HG02571 (cell line): ENCODE measurements around the gene TTF1.
"Not testable (repeated sequence)": the region's sequence is repeated elsewhere in the genome, so short reads cannot be mapped to it uniquely, and the experiment has no call there.

Experiments
- ATAC-seq: cut with Tn5 transposase; IDR thresholded peaks from one replicate; pipeline ENCODE4 v1.9.1; 2021; ENCODE audit warnings: mild to moderate bottlenecking, moderate library complexity; ENCODE audit not compliant: unreplicated experiment

Gene TTF1

DNA sequence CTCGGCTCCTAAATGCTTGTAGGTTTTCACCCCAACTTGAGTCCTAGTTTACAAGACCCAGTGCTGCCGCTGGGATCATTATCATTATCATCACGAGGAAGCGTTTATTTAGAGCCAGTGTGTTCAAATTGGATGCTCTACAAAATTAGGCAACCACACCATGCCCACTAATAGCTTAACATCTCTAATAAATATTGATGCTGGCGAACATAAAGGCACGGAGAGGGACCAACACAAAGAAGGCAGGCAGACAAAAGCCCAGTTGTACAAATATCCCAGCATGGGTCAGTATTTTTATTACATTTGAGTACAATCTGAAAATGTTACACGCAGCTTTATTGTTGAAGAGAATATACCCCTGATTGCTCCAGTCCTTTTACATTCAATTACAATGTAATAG lies 8.1 kb upstream of the TTF1 start:
- ATAC-seq: no peak

DNA sequence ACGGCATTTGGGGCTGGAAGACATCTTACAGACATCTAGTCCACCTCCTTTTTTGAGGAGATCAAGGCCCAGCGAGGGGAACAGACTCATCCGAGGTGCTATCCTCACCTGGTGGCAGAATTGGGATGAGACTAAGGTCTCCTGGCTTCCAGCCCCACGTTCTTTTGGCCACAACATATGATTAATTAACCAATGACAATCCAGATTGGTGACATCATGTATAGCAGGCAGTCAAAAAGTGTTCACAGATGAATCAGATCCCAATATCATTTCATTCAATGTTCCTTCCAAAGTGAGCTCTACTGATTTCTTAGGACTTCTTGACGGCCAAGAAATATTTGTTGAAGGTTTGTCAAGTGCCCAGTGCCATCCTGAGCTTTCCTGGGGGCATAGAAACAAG lies 7.3 kb upstream of the TTF1 start:
- ATAC-seq: no peak

DNA sequence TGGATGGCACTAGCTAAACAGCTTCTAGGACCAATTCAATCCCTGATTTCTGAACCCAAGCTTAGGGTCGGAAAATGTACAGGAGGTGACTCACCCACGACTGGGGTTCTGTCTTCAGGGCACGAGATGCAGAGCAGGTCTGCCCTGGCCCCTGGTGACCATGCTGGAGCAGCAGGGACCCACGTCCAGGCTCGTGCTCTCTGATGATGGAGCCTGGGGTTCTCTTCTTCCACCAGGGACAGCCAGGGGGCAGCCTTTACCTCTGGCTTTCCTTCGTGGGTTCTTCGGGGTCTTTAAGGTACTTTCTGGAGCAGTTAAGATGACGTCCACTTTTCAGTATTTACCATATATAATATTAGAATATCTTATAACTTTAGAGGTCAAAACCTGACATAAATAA lies 5.4 kb upstream of the TTF1 start:
- ATAC-seq: no peak

DNA sequence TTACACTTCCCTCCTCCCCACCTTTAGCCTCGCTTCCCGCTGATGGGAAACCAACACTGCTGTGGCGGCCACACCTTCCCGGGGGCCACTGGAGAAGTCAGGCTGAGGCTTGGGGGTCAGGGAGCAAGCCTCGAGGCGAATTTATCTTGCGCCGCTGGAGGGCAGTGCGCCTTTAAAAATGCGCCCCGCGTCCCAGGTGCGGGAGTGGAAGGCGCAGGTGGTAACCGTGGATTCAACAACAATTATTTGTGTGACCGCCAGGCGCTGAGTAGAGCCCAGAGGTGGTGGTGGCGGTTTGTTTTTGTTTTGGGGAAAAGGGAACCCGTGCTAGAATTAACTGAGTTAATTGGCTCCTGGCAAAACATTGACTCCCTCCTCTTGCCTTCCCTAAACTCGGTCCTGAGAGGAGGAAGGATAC lies 4.5 kb upstream of the TTF1 start:
- ATAC-seq: no peak

DNA sequence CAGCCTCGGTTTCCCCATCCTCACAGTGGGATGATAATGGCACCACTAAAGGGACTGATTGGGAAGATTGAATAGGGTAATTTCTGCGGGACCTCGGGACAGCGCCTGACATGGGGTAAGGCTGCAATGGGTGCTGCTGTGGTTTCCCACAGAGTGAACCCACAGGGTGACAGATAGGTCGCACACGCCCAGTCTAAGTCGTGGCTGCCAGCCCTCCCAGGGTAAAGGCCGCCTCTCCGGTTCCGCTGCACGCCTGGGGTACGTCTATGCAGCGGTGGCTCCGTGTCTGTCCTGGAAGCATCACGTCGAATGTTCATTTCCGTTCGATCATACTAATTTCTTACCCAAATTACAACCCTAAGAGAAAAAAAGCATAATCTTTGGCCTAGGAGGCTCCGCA lies 4.0 kb upstream of the TTF1 start:
- no peak for ATAC-seq

DNA sequence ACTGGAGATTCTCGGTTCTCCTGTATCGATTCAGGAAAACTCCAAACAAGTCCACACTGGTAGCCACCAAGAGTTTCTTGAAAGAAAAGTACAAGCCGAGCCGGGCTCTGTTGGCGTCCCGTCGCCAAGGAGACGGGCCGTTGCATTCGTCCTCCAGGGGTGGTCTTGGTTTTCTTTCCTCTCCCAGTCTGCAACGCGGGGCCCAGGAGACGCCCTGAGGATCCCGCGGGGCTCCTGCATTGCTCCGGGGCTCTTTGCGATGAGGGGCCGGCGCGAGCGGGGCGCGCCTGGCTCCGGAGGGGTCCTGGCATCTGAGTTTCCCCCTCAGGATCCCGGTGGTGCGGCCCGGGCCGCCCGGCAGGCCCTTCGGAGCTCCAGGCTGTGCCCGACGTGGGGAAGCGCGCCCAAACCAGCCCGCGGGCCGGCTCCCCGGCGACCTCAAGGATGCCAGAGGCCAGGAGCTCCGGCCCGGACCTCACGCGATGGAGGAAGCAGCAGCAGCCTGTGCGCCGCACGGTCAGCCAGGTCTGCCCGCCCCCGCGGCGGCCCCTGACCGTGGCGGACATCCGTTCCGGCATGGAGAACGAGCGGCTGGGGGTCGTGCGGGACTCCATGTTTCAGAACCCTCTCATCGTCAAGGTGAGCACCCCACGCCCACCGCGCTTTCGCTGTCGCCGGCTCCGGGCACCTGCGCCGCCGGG lies 3.3 kb upstream of the TTF1 start, which contains the start of gene CFAP77:
Gene CFAP77, plus strand, starts transcription at position 384 of the 701 bp plus-strand sequence. Its CDS starts 61 bp downstream, at position 445.
- ATAC-seq: no peak

DNA sequence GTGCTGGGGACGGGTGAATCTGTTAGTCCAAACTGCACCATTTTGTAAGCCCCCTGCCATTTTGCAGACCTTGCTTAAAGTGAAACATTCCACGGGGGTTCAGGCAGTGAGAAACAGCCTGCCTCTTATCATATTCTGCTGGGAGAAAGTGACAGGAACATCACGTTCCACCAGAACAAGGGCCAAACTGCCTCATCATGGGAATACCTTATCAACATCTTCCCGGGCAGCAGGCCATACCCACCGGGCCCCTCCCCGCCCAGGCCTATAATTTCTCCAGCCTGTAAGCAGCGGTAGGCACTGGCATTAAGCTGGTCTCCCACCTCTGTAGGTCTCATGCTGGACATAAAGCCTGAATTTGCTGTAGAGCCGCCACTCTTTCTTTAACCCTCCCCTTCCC lies 1.9 kb upstream of the TTF1 start:
- ATAC-seq: no peak

DNA sequence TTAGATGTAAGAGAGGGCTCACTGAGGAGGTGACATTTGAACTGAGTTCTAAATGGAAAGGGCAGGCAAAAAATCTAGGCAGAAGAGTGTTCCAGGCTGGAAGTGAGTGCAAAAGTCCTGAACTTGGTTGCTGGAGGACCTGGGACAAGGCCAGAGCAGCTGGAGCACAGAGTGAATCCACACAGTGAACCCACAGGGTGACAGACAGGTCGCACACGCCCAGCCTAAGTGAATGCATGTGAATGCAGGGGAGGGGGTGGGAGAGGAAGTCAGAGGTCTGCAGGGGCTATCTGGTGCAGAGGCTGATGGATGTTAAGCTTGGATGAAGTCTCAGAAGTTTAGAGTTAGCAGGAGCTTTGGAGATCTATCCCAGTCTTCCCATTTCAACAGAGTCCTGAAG lies 556 bp upstream of the TTF1 start:
- no peak for ATAC-seq

DNA sequence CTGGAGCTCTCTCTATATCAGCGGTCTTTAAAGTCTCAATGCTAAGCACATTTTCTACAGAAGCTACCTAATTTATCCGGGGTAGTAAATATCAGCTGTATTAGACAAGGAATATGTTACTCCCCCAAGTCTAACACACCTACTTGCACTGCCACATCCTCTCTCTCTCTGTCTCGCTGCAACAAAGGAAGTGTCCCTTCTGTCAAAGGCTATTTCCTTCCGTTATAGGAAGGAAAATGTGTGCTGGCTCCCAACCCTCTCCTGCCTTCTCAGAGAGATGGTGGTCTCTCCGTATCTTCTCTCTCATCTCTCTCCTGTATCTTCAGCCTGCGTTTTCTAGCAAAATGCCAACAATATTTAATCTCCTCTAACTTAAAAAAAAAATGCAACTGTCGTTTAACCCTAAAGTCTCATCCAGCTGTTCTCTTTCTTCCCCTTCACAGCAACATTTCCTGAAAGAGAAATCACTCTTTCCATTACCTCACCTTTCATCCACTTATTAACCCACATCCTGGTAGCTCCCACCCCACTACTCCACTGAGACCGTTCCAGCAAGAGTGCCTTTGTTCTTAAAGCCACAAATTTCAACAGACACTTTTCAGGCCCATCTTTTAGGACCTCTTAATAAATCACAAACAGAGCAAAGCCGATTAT lies 2.3 kb downstream of the TTF1 start:
- no peak for ATAC-seq

DNA sequence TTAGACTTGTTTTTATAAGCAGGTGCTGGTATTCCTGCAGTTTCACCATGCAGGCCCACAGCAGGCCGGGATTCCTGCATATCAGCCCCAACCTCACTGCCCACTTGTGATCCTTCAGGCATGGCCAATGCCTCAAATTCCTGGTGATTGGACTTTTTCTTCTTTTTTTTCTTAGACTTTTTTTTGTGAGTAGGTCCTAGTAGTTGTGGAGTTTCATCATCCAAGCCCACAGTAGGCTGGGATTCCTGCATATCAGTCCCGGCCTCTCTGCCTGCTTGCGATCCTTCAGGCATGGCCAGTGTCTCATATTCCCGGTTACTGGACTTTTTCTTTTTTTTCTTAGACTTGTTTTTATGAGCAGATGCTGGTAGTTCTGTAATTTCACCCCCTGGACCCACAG lies 4.8 kb downstream of the TTF1 start:
- no peak for ATAC-seq

DNA sequence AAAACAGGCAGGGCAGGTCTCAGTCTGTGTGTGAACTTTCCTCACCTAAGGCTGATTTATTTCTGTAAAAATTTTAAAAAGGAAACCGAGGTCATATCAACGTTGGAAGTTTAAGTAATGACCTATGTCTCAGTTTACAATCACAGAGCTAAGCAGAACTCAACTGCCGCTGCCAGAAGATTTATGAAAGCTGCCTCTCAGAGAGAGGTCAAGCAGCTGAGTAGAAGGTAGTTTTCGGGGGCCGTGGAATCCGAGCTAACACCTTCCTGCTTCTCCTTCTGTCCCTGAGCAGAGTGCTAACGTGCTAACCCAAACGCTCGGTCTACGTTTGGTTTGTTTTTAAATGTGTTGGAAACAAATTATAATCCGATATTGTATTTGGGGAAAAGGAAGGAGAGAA lies 11.1 kb downstream of the TTF1 start:
- ATAC-seq: no peak

DNA sequence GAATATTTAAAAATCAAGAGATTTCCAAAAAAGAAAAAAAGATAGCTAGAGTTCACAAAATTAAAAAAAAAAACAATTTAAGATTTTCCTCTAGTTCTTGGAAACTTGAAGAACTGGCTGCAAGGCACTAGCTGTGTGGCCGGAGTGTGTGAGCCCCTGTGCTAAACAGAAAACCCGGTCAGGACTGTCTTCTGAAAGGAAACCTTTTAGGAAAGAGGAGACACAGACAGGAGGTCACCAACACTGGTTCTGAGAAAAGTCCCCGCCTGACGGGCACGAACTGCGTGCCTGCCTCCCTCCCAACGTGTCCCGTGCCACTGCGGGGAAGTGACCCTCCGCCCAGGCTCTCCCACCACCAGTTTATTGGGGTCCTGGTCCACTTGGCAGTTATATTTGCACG lies 15.2 kb downstream of the TTF1 start:
- no peak for ATAC-seq

DNA sequence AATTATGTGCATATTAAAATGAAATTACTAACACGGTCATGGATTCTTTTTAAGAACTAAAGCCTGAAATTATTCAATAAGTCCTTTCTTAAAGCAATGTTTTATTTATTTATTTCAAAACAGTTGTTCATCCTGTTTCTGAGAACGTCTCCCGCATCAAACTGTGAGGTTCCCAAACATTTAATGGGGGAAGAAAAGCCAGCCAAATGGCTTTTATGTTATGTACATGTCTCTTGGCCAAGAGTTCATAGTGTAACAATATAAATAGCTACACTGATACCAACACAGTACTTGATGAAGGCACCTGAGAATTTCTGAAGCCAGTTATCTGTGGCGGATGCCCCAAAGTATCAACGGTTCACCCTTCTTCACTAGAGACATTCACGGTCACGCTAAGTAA lies 15.7 kb downstream of the TTF1 start:
- no peak for ATAC-seq

DNA sequence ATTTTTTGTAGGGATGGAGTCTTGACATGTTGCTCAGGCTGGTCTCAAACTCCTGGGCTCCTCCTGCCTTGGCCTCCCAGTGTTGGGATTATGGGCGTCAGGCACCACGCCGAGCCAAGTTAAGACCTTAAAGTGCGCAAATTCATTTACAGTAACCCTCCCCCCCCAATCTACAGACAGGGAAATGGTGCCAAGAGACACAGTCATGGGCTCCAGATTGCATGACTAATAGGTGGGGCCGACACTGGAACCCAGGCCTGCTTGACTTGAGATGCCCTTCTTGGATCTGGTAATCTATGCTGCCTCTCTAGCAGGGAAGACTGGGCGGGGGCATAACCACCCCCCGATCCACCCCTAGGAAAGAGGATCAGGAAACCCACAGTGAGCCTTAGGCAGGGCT lies 19.5 kb downstream of the TTF1 start:
- ATAC-seq: no peak

DNA sequence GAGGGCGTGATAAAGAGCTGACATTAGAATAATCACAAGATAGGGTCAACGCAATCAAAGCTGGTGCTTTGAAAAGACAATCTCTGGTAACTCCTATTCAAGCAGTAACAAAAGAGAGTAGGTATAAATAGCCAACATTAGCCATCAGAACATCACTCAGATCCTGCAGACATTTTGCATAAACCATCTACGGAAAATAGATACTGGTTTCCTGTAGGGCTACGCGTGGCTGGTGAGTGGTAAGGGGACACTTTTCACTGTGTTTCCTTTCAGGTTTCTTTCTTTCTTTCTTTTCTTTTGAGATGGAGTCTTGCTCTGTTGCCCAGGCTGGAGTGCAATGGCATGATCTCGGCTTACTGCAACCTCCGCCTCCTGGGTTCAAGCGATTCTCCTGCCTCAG lies 22.3 kb downstream of the TTF1 start:
- no peak for ATAC-seq

DNA sequence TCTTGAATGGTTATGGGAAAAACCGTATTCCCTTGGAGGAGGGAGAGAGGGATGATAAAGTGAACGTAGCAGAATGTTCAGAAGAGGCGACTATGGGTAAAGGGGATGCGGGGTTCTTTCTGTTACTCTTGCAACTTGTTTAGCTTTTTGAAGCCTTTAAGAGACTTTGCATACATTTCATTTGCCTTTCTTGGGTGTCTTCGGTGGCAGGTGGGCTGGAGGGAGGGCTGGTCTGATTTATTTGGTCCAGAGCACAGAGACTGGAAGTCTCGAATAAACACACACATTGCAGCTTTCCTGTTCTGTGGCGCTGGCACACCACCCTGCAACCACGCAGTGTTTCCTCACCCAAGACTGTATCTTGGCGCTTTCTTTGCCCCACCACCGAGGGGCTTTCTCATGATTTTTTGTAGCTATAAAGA lies 23.2 kb downstream of the TTF1 start:
- no peak for ATAC-seq

DNA sequence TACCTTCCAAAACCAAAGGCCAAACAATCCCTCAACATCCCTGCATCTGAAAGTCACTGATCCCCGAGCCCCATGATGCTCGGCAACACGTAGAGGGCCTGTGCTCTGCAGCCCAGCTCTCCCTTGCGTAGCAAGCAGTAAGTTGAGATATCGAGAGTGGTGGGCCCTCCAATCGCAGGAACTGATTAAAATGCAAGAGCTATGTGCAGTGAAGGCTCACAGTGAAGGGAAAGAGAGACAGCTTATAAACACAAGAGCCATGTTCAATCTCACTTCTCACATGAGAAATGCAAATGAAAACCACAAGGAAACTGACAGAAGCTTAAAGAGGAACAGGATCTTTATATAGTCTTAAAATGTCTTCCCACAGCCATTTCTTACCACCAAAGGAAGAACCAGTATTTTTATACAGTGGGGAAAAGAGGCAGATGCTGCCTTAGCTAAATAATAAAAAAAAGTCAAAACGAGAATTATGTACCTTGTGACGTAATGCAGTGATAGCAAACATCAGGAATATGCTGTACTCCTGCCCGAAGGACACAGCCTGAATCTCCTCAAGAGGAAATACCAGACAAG lies 24.6 kb downstream of the TTF1 start:
- peak; percentile 63 for ATAC-seq

DNA sequence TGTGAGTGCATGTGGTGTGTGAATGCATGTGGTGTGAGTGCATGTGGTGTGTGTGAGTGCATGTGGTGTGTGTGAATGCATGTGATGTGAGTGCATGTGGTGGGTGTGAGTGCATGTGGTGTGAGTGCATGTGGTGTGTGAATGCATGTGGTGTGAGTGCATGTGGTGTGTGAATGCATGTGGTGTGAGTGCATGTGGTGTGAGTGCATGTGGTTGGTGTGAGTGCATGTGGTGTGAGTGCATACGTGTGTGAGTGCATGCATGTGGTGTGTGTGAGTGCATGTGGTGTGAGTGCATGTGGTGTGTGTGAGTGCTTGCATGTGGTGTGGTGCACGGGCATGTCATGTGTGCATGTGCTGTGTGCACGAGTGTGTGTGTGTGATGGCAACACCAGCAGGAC lies 28.2 kb downstream of the TTF1 start:
- ATAC-seq: not testable (repeated sequence)

DNA sequence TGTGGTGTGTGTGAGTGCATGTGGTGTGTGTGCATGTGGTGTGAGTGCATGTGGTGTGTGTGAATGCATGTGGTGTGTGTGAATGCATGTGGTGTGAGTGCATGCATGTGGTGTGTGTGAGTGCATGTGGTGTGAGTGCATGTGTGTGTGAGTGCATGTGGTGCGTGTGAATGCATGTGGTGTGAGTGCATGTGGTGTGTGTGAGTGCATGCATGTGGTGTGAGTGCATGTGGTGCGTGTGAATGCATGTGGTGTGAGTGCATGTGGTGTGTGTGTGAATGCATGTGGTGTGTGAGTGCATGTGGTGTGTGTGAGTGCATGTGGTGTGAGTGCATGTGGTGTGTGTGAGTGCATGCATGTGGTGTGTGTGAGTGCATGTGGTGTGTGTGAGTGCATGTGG lies 28.9 kb downstream of the TTF1 start:
- ATAC-seq: not testable (repeated sequence)

DNA sequence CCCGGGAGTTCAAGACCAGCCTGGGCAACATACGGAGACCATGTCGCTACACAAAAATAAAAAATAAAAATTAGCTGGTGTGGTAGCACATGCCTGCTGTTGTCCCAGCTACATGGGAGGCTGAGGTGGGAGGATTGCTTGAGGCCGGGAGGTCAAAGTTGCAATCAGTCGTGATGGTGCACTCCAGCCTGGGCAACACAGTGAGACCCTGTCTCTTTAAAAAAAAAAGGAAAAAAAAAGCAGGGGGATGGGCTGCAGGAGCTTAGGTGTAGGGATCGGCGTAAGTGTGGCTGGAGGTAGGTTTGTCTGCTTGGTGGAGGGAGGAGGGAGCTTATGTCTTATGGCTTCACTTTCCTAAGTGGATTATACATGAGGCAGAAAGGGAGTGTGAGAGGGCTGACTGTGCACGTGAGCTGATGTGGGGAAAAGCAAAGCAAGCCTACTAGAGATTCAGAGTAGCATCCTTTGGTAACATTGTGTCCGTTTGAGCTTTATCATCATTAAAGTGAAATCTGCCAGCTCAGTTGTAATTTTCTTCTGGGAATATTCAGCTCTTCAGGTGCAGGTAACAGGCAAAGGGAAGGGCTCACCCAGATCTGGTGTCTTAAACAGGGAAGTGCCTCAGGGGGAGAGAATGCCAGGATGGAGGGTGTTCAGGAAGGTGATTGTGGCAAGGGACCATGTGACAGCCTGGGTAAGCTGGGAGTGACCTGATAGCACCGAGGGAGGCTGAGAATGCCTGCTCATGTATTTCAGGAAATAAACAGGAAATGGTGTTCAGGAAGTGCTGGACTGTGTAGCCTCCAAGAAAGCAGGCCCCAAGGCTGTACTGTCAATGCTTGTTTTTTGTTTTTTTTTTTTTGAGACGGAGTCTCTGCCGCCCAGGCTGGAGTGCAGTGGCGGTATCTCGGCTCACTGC lies 34.2 kb downstream of the TTF1 start:
- ATAC-seq: no peak

DNA sequence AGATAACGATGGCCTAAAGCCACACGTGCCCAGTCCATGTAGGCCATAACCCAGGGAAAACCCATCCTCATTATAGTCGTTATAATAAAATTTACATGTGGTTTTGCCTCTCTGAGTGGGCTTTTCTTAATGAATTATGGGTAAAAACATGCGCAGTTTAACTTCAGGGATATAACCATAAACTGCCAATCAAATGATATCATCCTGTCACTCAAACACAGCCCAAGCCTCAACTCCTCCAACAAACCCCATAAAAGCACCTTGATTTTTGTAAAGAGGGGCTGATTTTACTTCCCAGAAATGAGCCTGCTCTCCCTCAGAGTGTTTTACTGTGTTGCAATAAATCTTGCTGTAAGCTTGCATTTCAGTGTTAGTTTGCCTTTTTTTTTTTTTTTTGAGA lies 36.0 kb downstream of the TTF1 start:
- no peak for ATAC-seq
